OCI-LY1 (cell line): Measurements from ENCODE around the gene TMEM100.

ENCODE experiments used
- H2AFZ ChIP-seq: fragments of 200-600 bp; sonication (generic), shearing (Covaris generic); 2 replicates; pipeline ENCODE4 v1.6.0; 2014; ENCODE audit warnings: antibody characterized with exemption, mild to moderate bottlenecking, low read length
- H3F3A ChIP-seq: fragments of 200-600 bp; sonication (generic), shearing (Covaris generic); 2 replicates; pipeline ENCODE4 v1.6.0; 2014; ENCODE audit warnings: mild to moderate bottlenecking, antibody characterized with exemption, low read length, moderate library complexity; ENCODE audit not compliant: insufficient read depth
- H3K27ac ChIP-seq: fragments of 200-600 bp; sonication (generic); 2 replicates; pipeline ENCODE4 v1.5.1; 2014; ENCODE audit warnings: low read length, mixed run types, mild to moderate bottlenecking, low read depth; ENCODE audit not compliant: poor library complexity, severe bottlenecking
- H3K27me3 ChIP-seq: fragments of 200-600 bp; sonication (generic); 2 replicates; pipeline ENCODE4 v1.6.0; 2014; ENCODE audit warnings: antibody characterized with exemption, mild to moderate bottlenecking, low read length, moderate library complexity; ENCODE audit not compliant: insufficient read depth
- H3K36me3 ChIP-seq: fragments of 200-600 bp; sonication (generic); 2 replicates; pipeline ENCODE4 v1.6.1; 2014; ENCODE audit warnings: mild to moderate bottlenecking, antibody characterized with exemption, low read length, moderate library complexity, mixed read lengths; ENCODE audit not compliant: insufficient read depth
- H3K4me1 ChIP-seq: fragments of 200-600 bp; sonication (generic); 2 replicates; pipeline ENCODE4 v1.5.1; 2014; ENCODE audit warnings: mild to moderate bottlenecking, low read length, moderate library complexity; ENCODE audit not compliant: insufficient read depth, severe bottlenecking
- H3K4me2 ChIP-seq: fragments of 200-600 bp; sonication (generic), shearing (Covaris generic); 2 replicates; pipeline ENCODE4 v1.6.1; 2014; ENCODE audit warnings: low read length
- H3K4me3 ChIP-seq: fragments of 200-600 bp; sonication (generic); 2 replicates; pipeline ENCODE4 v1.5.1; 2014; ENCODE audit warnings: low read length, low read depth, mild to moderate bottlenecking, mixed read lengths; ENCODE audit not compliant: poor library complexity, severe bottlenecking
- H3K79me2 ChIP-seq: fragments of 200-600 bp; shearing (Covaris generic); 2 replicates; pipeline ENCODE4 v1.6.1; 2016; ENCODE audit warnings: mixed run types, low read length, mixed read lengths; ENCODE audit not compliant: insufficient read depth
- H3K9ac ChIP-seq: fragments of 200-600 bp; sonication (generic), shearing (Covaris generic); 2 replicates; pipeline ENCODE4 v1.6.1; 2014; ENCODE audit warnings: mild to moderate bottlenecking, low read length, mixed read lengths
- H3K9me2 ChIP-seq: fragments of 200-600 bp; sonication (generic), shearing (Covaris generic); 2 replicates; pipeline ENCODE4 v1.6.1; 2014; ENCODE audit warnings: low read depth, mild to moderate bottlenecking, low read length, mixed read lengths
- H3K9me3 ChIP-seq: fragments of 200-600 bp; shearing (Covaris generic); 2 replicates; pipeline ENCODE4 v1.6.1; 2014; ENCODE audit warnings: low read length, mixed read lengths
- H4K20me1 ChIP-seq: fragments of 200-600 bp; sonication (generic), shearing (Covaris generic); 2 replicates; pipeline ENCODE4 v1.6.0; 2016; ENCODE audit warnings: mild to moderate bottlenecking, low read length; ENCODE audit not compliant: insufficient read depth
- EZH2 ChIP-seq: fragments of 200-600 bp; sonication (generic), shearing (Covaris generic); IDR thresholded peaks from 2 replicates; pipeline ENCODE4 v1.8.0; 2017; ENCODE audit warnings: borderline replicate concordance, mixed run types, mild to moderate bottlenecking, antibody characterized with exemption, low read length, moderate library complexity, mixed read lengths
- TF ChIP-seq, protein P1 (sequence below): fragments of 200-600 bp; sonication (generic), shearing (Covaris generic); IDR thresholded peaks from 2 replicates; pipeline ENCODE4 v1.5.1; 2017; ENCODE audit warnings: mild to moderate bottlenecking, antibody characterized with exemption, low read length, moderate library complexity, mixed read lengths

The TMEM100 gene

DNA sequence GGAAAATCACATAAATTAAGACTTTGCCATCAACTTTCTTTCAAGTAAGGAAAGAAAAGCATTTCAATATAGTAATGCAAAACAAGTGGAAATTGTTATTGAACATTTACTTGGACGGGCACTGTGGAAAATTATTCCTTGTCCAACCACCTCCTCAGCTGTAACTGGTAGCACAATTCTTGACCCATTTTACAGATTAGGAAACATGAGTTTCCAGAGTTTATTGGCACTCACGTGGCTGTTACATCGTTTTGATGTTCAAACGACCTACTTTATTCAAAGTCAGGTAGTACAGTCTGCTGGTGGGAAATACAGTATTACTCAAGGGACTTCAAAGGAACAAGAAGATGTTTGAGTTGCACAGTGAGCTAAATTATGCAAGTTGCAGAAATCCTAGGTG, 27.3 kb upstream of the TMEM100 start:
- Histone ChIP-seq H3K36me3 (no peaks in the 10 kb centered on the region), H3K9ac (no peak overlapping the region), H3F3A (no peaks in the 10 kb centered on the region), H2AFZ (no peak overlapping the region), H3K9me3 (no peaks in the 10 kb centered on the region), H3K4me3 (no peak overlapping the region), H3K4me1 (no peaks in the 10 kb centered on the region), H3K9me2 (no peaks in the 10 kb centered on the region), H4K20me1 (no peaks in the 10 kb centered on the region), H3K27me3 (no peaks in the 10 kb centered on the region), H3K27ac (no peak overlapping the region), H3K4me2 (no peak overlapping the region), H3K79me2 (no peaks in the 10 kb centered on the region)
- no peak for TF ChIP-seq EZH2
- TF ChIP-seq, protein P1, sequence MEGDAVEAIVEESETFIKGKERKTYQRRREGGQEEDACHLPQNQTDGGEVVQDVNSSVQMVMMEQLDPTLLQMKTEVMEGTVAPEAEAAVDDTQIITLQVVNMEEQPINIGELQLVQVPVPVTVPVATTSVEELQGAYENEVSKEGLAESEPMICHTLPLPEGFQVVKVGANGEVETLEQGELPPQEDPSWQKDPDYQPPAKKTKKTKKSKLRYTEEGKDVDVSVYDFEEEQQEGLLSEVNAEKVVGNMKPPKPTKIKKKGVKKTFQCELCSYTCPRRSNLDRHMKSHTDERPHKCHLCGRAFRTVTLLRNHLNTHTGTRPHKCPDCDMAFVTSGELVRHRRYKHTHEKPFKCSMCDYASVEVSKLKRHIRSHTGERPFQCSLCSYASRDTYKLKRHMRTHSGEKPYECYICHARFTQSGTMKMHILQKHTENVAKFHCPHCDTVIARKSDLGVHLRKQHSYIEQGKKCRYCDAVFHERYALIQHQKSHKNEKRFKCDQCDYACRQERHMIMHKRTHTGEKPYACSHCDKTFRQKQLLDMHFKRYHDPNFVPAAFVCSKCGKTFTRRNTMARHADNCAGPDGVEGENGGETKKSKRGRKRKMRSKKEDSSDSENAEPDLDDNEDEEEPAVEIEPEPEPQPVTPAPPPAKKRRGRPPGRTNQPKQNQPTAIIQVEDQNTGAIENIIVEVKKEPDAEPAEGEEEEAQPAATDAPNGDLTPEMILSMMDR: no peak

DNA sequence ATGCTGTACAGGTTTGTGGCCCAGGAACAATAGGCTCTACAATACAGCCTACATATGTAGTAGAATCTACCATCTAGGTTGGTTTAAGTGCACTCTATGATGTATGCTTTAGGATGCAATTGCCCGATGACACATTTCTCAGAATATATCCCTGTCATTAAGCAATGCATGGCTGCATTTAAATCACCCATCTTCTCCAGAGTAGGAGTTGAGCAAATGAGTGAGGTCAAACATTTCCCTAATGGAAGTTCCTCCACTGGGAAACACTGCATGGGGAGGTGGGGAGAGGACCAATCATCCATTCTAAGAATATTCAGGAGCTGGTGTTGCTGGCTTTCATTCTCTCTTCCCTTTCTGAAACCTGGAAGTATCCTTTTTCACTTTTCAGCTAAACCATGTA, 26.2 kb upstream of the TMEM100 start:
- no peak overlapping the region for H2AFZ ChIP-seq
- TF ChIP-seq, protein P1: no peak
- no peak for TF ChIP-seq EZH2
- no peaks in the 10 kb centered on the region for H3K9me2 ChIP-seq
- no peaks in the 10 kb centered on the region for H3K4me1 ChIP-seq
- H3K9me3 ChIP-seq: no peaks in the 10 kb centered on the region
- H3K79me2 ChIP-seq: no peaks in the 10 kb centered on the region
- no peak overlapping the region for H3K4me2 ChIP-seq
- H3F3A ChIP-seq: no peaks in the 10 kb centered on the region
- H3K36me3 ChIP-seq: no peaks in the 10 kb centered on the region
- no peak overlapping the region for H3K4me3 ChIP-seq
- H3K9ac ChIP-seq: no peak overlapping the region
- no peaks in the 10 kb centered on the region for H4K20me1 ChIP-seq
- no peaks in the 10 kb centered on the region for H3K27me3 ChIP-seq
- H3K27ac ChIP-seq: no peak overlapping the region

DNA sequence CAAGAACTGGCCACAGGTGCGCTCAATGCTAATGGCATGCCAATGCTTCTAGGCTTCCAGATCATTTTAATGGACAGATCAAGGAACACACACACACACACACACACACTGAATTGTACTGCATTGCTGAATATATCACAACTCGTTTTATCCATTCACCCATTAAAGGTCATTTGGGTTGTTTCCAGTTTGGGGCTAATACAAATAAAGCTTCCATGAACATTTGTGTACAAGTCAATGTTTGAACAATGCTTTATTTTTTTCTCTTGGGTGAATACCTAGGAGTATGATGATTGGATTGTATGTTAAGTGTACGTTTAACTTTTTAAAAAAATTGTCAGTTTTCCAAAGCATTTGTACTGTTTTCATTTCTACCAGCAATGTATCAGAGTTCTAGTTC, 24.5 kb upstream of the TMEM100 start:
- H3K4me3 ChIP-seq: no peak overlapping the region
- no peaks in the 10 kb centered on the region for H3F3A ChIP-seq

More for the DNA sequence above, 24.5 kb upstream of the TMEM100 start:
- Histone ChIP-seq H3K9ac (no peak overlapping the region), H3K36me3 (no peaks in the 10 kb centered on the region), H3K27ac (no peak overlapping the region), H3K27me3 (no peaks in the 10 kb centered on the region), H3K4me2 (no peak overlapping the region), H4K20me1 (no peaks in the 10 kb centered on the region), H2AFZ (no peak overlapping the region), H3K9me2 (no peaks in the 10 kb centered on the region), H3K9me3 (no peaks in the 10 kb centered on the region), H3K4me1 (peaks cover 8% of the 10 kb centered on the region), H3K79me2 (no peaks in the 10 kb centered on the region)
- TF ChIP-seq, protein P1: no peak
- TF ChIP-seq EZH2: no peak
